ENCODE measurements around the gene TRABD2B.

- no peak for TF ChIP-seq CTCF (IDR thresholded peaks at IDR 0.05)
- TF ChIP-seq POLR2A (IDR thresholded peaks at IDR 0.05), result no peak
- TF ChIP-seq POLR2AphosphoS5 (IDR thresholded peaks at IDR 0.05), result no peak
Observed at GRCh38 chr1:47885062-47885830, 111.9 kb downstream of the TRABD2B start.

Measured in prostate gland (tissue), 2 donors.